MCF 10A (cell line): Measurements from ENCODE around the gene PPP1R12A. TPM values are rescaled to one million over a fixed set of nuclear protein-coding genes. Genes with fewer than 3 reads are reported as not detected.
A peak's percentile ranks its signal among the peaks of the same experiment; 100 is the strongest.

Experiments
- BruUV-seq: library from RNA; stranded (reverse); fragments of 400-500 nt; replicated peaks from 2 replicates; lab custom pipeline; 2021; lab: Mats Ljungman, UMichigan
- CTCF ChIA-PET: fragments of 300-600 bp; sonication (Branson Sonifier 250); formaldehyde crosslinking; extraction: SDS; loops from one replicate; lab custom pipeline; 2021; ENCODE audit warnings: antibody characterized with exemption, inconsistent platforms; lab: Yijun Ruan, JAX
- POLR2A ChIA-PET: fragments of 300-600, 350-650 bp; sonication (Branson Sonifier 250); formaldehyde crosslinking; extraction: SDS; loops from one replicate; lab custom pipeline; 2020; ENCODE audit warnings: antibody characterized with exemption, inconsistent platforms; lab: Yijun Ruan, JAX
- DNase-seq: peaks from one replicate; pipeline ENCODE4 v3.0.0-alpha.2; 2018; ENCODE audit not compliant: unreplicated experiment
- H3K27ac Mint-ChIP-seq: one replicate; pipeline ENCODE4 v1.8.0; 2022; ENCODE audit warnings: mild to moderate bottlenecking, low read depth, mixed read lengths; ENCODE audit not compliant: unreplicated experiment
- H3K27me3 Mint-ChIP-seq: one replicate; pipeline ENCODE4 v1.8.0; 2022; ENCODE audit warnings: mixed read lengths; ENCODE audit not compliant: insufficient read depth, unreplicated experiment
- H3K36me3 Mint-ChIP-seq: one replicate; pipeline ENCODE4 v1.8.0; 2022; ENCODE audit warnings: mild to moderate bottlenecking, moderate library complexity, mixed read lengths; ENCODE audit not compliant: insufficient read depth, unreplicated experiment
- H3K4me1 Mint-ChIP-seq: one replicate; pipeline ENCODE4 v1.8.0; 2022; ENCODE audit warnings: mixed read lengths; ENCODE audit not compliant: insufficient read depth, unreplicated experiment
- H3K4me3 Mint-ChIP-seq: one replicate; pipeline ENCODE4 v1.8.0; 2022; ENCODE audit warnings: mild to moderate bottlenecking, moderate library complexity, mixed read lengths; ENCODE audit not compliant: unreplicated experiment
- H3K9me3 Mint-ChIP-seq: one replicate; pipeline ENCODE4 v1.8.0; 2022; ENCODE audit warnings: mixed read lengths; ENCODE audit not compliant: unreplicated experiment
- CTCF ChIP-seq: fragments of 200-600 bp; IDR thresholded peaks from one replicate; pipeline ENCODE4 v1.8.0; 2022; ENCODE audit warnings: antibody characterized with exemption, mild to moderate bottlenecking; ENCODE audit not compliant: unreplicated experiment
- intact Hi-C: fragments of 100-400 bp; cut with micrococcal nuclease; formaldehyde crosslinking; loops from 2 replicates; pipeline ENCODE4 v1.14.1; 2022
- total RNA-seq: library from RNA; stranded (reverse); gene quantifications from 2 replicates; pipeline ENCODE4 v1.2.3, GENCODE V29; 2022

The PPP1R12A gene
- total RNA-seq, 1 experiment from 2014 or later, result 78.0 TPM

- H3K4me1 Mint-ChIP-seq, result peaks cover 30% of the 10 kb centered on the region
- ChIA-PET CTCF (interaction anchor here (0.9 to 1.1 kb wide), 3 partner anchors 9 to 414 kb away, joined by 3 to 4 read pairs (median 3); no protein-coding TSS in a partner anchor), POLR2A (interaction anchor here (1.2 to 1.4 kb wide), 3 partner anchors 18 to 33 kb away, joined by 3 read pairs; no protein-coding TSS in a partner anchor)
- TF ChIP-seq CTCF, result no peak
- H3K9me3 Mint-ChIP-seq, result no peaks in the 10 kb centered on the region
- DNase-seq, result no peak
- no peaks in the 10 kb centered on the region for H3K27me3 Mint-ChIP-seq
- H3K36me3 Mint-ChIP-seq, result peaks cover 7% of the 10 kb centered on the region
- H3K27ac Mint-ChIP-seq, result no peak overlapping the region
- no TSS peak for BruUV-seq
- no peak overlapping the region for H3K4me3 Mint-ChIP-seq
- intact Hi-C loops, result no loop called here
Measured at GRCh38 chr12:79900951-79901350, 33.9 kb downstream of the PPP1R12A start.

- DNase-seq, result no peak
- no TSS peak for BruUV-seq
- Mint-ChIP-seq H3K4me1 (peaks cover 34% of the 10 kb centered on the region), H3K36me3 (peaks cover 7% of the 10 kb centered on the region), H3K27me3 (no peaks in the 10 kb centered on the region), H3K27ac (no peak overlapping the region), H3K4me3 (no peak overlapping the region), H3K9me3 (no peaks in the 10 kb centered on the region)
- intact Hi-C loops, result no loop called here
- TF ChIP-seq CTCF, result no peak
- CTCF ChIA-PET, result no interaction called here
- POLR2A ChIA-PET, result no interaction called here
Measured at GRCh38 chr12:79900199-79900598, 34.7 kb downstream of the PPP1R12A start.

- BruUV-seq, result no TSS peak
- H3K4me3 Mint-ChIP-seq, result no peak overlapping the region
- H3K4me1 Mint-ChIP-seq, result peaks cover 38% of the 10 kb centered on the region
- DNase-seq, result peak; percentile 72
- TF ChIP-seq CTCF, result no peak
- CTCF ChIA-PET, result interaction anchor here (0.7 kb wide), 1 partner anchor 212 kb away, joined by 3 read pairs; no protein-coding TSS in a partner anchor
- H3K27me3 Mint-ChIP-seq, result no peaks in the 10 kb centered on the region
- intact Hi-C loops, result no loop called here
- H3K9me3 Mint-ChIP-seq, result no peaks in the 10 kb centered on the region
- POLR2A ChIA-PET, result no interaction called here
- H3K27ac Mint-ChIP-seq, result no peak overlapping the region
- H3K36me3 Mint-ChIP-seq, result peaks cover 7% of the 10 kb centered on the region
Measured at GRCh38 chr12:79897617-79898016, 37.3 kb downstream of the PPP1R12A start.

GRCh38 chr12:79895804-79896203, 39.1 kb downstream of the PPP1R12A start:
- H3K27ac Mint-ChIP-seq, result no peak overlapping the region
- CTCF ChIA-PET, result interaction anchor here (0.5 to 1.1 kb wide), 3 partner anchors 9 to 300 kb away, joined by 3 read pairs; no protein-coding TSS in a partner anchor

More at GRCh38 chr12:79895804-79896203, 39.1 kb downstream of the PPP1R12A start:
- H3K4me3 Mint-ChIP-seq, result no peak overlapping the region
- H3K9me3 Mint-ChIP-seq, result no peaks in the 10 kb centered on the region
- POLR2A ChIA-PET, result interaction anchor here (0.6 to 1.2 kb wide), 2 partner anchors 15 to 41 kb away, joined by 3 read pairs; no protein-coding TSS in a partner anchor
- peaks cover 7% of the 10 kb centered on the region for H3K36me3 Mint-ChIP-seq
- peaks cover 29% of the 10 kb centered on the region for H3K4me1 Mint-ChIP-seq
- no peak for TF ChIP-seq CTCF
- no peak for DNase-seq
- H3K27me3 Mint-ChIP-seq, result no peaks in the 10 kb centered on the region
- no TSS peak for BruUV-seq
- intact Hi-C loops, result no loop called here
